NCI-H2196 treated with DMSO at 0.1 percent for 48 hours (cell line): ENCODE data around the gene SCAI.

Experiments
- DNase-seq: peaks from one replicate; lab custom pipeline; 2025; ENCODE audit not compliant: unreplicated experiment; lab: John Stamatoyannopoulos, UW

The SCAI gene

GRCh38 chr9:124894035-124894740 is 249.1 kb downstream of the SCAI start:
- no peak for DNase-seq
